T-helper 2 cell treated with Interferon-gamma antibody and Interleukin-4, amounts not matched to agents 5 μg/mL and 100 μg/mL, for 36 hours (primary cell): ENCODE data around the gene TF.

Source experiments
- DNase-seq: peaks from one replicate; pipeline ENCODE4 v3.0.0; 2021; ENCODE audit warnings: low spot score
- H3K27ac Mint-ChIP-seq: one replicate; pipeline ENCODE4 v1.8.0; 2021; ENCODE audit warnings: mild to moderate bottlenecking, mixed read lengths
- H3K27me3 Mint-ChIP-seq: one replicate; pipeline ENCODE4 v1.8.0; 2021; ENCODE audit warnings: low read depth, mixed read lengths
- H3K36me3 Mint-ChIP-seq: one replicate; pipeline ENCODE4 v1.8.0; 2021; ENCODE audit warnings: low read depth, mixed read lengths
- H3K4me1 Mint-ChIP-seq: one replicate; pipeline ENCODE4 v1.8.0; 2021; ENCODE audit warnings: low read depth, mixed read lengths
- H3K4me3 Mint-ChIP-seq: one replicate; pipeline ENCODE4 v1.8.0; 2022; ENCODE audit warnings: mild to moderate bottlenecking, moderate library complexity, mixed read lengths
- H3K9me3 Mint-ChIP-seq: one replicate; pipeline ENCODE4 v1.8.0; 2021; ENCODE audit warnings: mixed read lengths

The TF gene

GRCh38 chr3:133792171-133792763 lies 46.1 kb downstream of the TF start:
- Mint-ChIP-seq H3K27me3 (peaks cover 8% of the 10 kb centered on the region), H3K36me3 (no peaks in the 10 kb centered on the region), H3K27ac (no peak overlapping the region), H3K4me3 (no peak overlapping the region), H3K9me3 (peaks cover 32% of the 10 kb centered on the region), H3K4me1 (no peaks in the 10 kb centered on the region)
- DNase-seq, result no peak

GRCh38 chr3:133797396-133798105 lies 51.4 kb downstream of the TF start:
- Mint-ChIP-seq H3K36me3 (no peaks in the 10 kb centered on the region), H3K4me3 (no peak overlapping the region), H3K4me1 (no peaks in the 10 kb centered on the region), H3K27ac (no peak overlapping the region), H3K27me3 (peaks cover 21% of the 10 kb centered on the region), H3K9me3 (peaks cover 12% of the 10 kb centered on the region)
- no peak for DNase-seq

- H3K36me3 Mint-ChIP-seq, result no peaks in the 10 kb centered on the region
- H3K9me3 Mint-ChIP-seq, result peaks cover 6% of the 10 kb centered on the region
- no peak overlapping the region for H3K4me3 Mint-ChIP-seq
- H3K27ac Mint-ChIP-seq, result no peak overlapping the region
- DNase-seq, result no peak
- peaks cover under 1% of the 10 kb centered on the region for H3K4me1 Mint-ChIP-seq
- peaks cover 16% of the 10 kb centered on the region for H3K27me3 Mint-ChIP-seq
Observed at GRCh38 chr3:133799794-133800585, 53.8 kb downstream of the TF start.

GRCh38 chr3:133803469-133803868 lies 57.3 kb downstream of the TF start:
- peaks cover 22% of the 10 kb centered on the region for H3K36me3 Mint-ChIP-seq
- peaks cover 15% of the 10 kb centered on the region for H3K4me1 Mint-ChIP-seq
- no peaks in the 10 kb centered on the region for H3K9me3 Mint-ChIP-seq
- no peak overlapping the region for H3K4me3 Mint-ChIP-seq
- DNase-seq, result no peak
- peaks cover 4% of the 10 kb centered on the region for H3K27me3 Mint-ChIP-seq
- no peak overlapping the region for H3K27ac Mint-ChIP-seq

GRCh38 chr3:133804896-133805295 lies 58.7 kb downstream of the TF start:
- DNase-seq, result no peak
- Mint-ChIP-seq H3K9me3 (no peaks in the 10 kb centered on the region), H3K27ac (peak overlapping the region; percentile 96), H3K4me1 (peaks cover 15% of the 10 kb centered on the region), H3K36me3 (peaks cover 29% of the 10 kb centered on the region), H3K27me3 (peaks cover 3% of the 10 kb centered on the region), H3K4me3 (peak overlapping the region; percentile 99)

- peak overlapping the region; percentile 96 for H3K27ac Mint-ChIP-seq
- H3K27me3 Mint-ChIP-seq, result no peaks in the 10 kb centered on the region
- H3K9me3 Mint-ChIP-seq, result no peaks in the 10 kb centered on the region
- peaks cover 32% of the 10 kb centered on the region for H3K36me3 Mint-ChIP-seq
- no peak for DNase-seq
- peaks cover 20% of the 10 kb centered on the region for H3K4me1 Mint-ChIP-seq
- H3K4me3 Mint-ChIP-seq, result peak overlapping the region; percentile 99
Observed at GRCh38 chr3:133805384-133805701, 59.1 kb downstream of the TF start.

- Mint-ChIP-seq H3K36me3 (peaks cover 35% of the 10 kb centered on the region), H3K27me3 (no peaks in the 10 kb centered on the region), H3K4me3 (peak within 1 kb of the TSS; percentile 99), H3K9me3 (no peaks in the 10 kb centered on the region), H3K27ac (peak within 1 kb of the TSS; percentile 96), H3K4me1 (peaks cover 20% of the 10 kb centered on the region)
- peak; percentile 96 for DNase-seq
Observed at GRCh38 chr3:133805702-133806475, 59.7 kb downstream of the TF start, which contains the start of gene SRPRB. Gene SRPRB (plus strand): TSS chr3:133805815. CDS start chr3:133805849, 34 bp downstream.

GRCh38 chr3:133812872-133813271 lies 66.7 kb downstream of the TF start:
- Mint-ChIP-seq H3K27ac (no peak overlapping the region), H3K27me3 (no peaks in the 10 kb centered on the region), H3K4me3 (no peak overlapping the region), H3K9me3 (no peaks in the 10 kb centered on the region), H3K36me3 (peaks cover 48% of the 10 kb centered on the region), H3K4me1 (peaks cover 12% of the 10 kb centered on the region)
- no peak for DNase-seq

- Mint-ChIP-seq H3K4me3 (no peak overlapping the region), H3K4me1 (peaks cover 7% of the 10 kb centered on the region), H3K36me3 (peaks cover 49% of the 10 kb centered on the region), H3K27ac (no peak overlapping the region), H3K9me3 (no peaks in the 10 kb centered on the region), H3K27me3 (no peaks in the 10 kb centered on the region)
- DNase-seq, result no peak
Observed at GRCh38 chr3:133815386-133815785, 69.2 kb downstream of the TF start.

GRCh38 chr3:133820129-133820528 lies 73.9 kb downstream of the TF start:
- H3K27ac Mint-ChIP-seq, result no peak overlapping the region

GRCh38 chr3:133820889-133821675 lies 74.9 kb downstream of the TF start:
- H3K9me3 Mint-ChIP-seq, result no peaks in the 10 kb centered on the region
- peaks cover 55% of the 10 kb centered on the region for H3K36me3 Mint-ChIP-seq
- no peak overlapping the region for H3K4me3 Mint-ChIP-seq
- H3K27me3 Mint-ChIP-seq, result no peaks in the 10 kb centered on the region
- DNase-seq, result no peak
- no peak overlapping the region for H3K27ac Mint-ChIP-seq
- H3K4me1 Mint-ChIP-seq, result peaks cover 2% of the 10 kb centered on the region

More at GRCh38 chr3:133820129-133820528, 73.9 kb downstream of the TF start:
- H3K9me3 Mint-ChIP-seq, result no peaks in the 10 kb centered on the region
- DNase-seq, result no peak
- peaks cover 2% of the 10 kb centered on the region for H3K4me1 Mint-ChIP-seq
- H3K27me3 Mint-ChIP-seq, result no peaks in the 10 kb centered on the region
- peaks cover 56% of the 10 kb centered on the region for H3K36me3 Mint-ChIP-seq
- no peak overlapping the region for H3K4me3 Mint-ChIP-seq

- H3K9me3 Mint-ChIP-seq, result no peaks in the 10 kb centered on the region
- H3K4me3 Mint-ChIP-seq, result no peak overlapping the region
- no peak overlapping the region for H3K27ac Mint-ChIP-seq
- no peak for DNase-seq
- H3K4me1 Mint-ChIP-seq, result peaks cover 2% of the 10 kb centered on the region
- H3K36me3 Mint-ChIP-seq, result peaks cover 56% of the 10 kb centered on the region
- no peaks in the 10 kb centered on the region for H3K27me3 Mint-ChIP-seq
Observed at GRCh38 chr3:133821767-133822638, 75.8 kb downstream of the TF start.
